ENCODE measurements around the gene ICE2.

ICE2 gene, protein sequence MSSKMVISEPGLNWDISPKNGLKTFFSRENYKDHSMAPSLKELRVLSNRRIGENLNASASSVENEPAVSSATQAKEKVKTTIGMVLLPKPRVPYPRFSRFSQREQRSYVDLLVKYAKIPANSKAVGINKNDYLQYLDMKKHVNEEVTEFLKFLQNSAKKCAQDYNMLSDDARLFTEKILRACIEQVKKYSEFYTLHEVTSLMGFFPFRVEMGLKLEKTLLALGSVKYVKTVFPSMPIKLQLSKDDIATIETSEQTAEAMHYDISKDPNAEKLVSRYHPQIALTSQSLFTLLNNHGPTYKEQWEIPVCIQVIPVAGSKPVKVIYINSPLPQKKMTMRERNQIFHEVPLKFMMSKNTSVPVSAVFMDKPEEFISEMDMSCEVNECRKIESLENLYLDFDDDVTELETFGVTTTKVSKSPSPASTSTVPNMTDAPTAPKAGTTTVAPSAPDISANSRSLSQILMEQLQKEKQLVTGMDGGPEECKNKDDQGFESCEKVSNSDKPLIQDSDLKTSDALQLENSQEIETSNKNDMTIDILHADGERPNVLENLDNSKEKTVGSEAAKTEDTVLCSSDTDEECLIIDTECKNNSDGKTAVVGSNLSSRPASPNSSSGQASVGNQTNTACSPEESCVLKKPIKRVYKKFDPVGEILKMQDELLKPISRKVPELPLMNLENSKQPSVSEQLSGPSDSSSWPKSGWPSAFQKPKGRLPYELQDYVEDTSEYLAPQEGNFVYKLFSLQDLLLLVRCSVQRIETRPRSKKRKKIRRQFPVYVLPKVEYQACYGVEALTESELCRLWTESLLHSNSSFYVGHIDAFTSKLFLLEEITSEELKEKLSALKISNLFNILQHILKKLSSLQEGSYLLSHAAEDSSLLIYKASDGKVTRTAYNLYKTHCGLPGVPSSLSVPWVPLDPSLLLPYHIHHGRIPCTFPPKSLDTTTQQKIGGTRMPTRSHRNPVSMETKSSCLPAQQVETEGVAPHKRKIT

DNA sequence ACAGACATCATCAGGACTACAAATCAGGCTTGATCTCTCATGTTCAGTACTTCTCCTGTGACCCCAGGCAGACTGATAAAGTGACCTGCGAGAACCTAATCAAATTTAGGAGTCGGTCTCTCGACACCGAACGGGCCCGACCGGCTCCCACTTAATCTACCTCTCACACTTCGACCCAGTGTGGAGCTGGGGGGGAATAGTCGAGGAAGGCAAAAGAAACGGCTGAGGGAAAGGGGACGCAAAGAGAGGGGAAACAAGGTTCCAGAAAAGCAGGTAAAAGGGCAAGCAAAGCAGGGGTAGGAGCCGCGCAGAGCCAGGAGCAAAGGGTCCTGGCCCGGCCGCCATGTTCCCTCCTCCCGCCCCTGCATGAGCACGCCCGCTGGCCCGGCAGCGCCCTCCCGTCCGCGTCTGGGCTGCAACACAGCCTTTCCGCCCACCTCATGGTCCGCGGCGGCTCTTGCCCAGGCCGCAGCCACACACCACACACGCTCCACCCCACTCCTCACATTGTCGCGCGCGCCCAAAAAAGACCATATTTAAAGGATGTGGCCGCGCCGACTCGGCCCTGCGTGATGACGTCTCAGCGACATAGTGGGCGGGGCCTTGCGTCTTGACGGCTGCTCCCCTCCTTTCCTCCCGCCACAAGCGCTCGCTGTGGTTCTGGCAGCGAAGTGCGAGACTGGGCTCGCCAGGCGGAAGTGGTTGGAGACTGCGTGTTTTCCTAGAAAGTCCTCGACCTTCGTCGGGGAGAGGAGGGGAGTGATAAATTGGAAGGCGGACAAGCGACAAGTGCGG is at the start of gene ICE2:
ICE2 (minus strand) TSS at position 577 of the 795 bp plus-strand sequence. CDS start 1,165 bp downstream, outside the sequence.
- peaks cover 3% of the 10 kb centered on the region for H3K4me1 ChIP-seq
- TF ChIP-seq, protein P1, sequence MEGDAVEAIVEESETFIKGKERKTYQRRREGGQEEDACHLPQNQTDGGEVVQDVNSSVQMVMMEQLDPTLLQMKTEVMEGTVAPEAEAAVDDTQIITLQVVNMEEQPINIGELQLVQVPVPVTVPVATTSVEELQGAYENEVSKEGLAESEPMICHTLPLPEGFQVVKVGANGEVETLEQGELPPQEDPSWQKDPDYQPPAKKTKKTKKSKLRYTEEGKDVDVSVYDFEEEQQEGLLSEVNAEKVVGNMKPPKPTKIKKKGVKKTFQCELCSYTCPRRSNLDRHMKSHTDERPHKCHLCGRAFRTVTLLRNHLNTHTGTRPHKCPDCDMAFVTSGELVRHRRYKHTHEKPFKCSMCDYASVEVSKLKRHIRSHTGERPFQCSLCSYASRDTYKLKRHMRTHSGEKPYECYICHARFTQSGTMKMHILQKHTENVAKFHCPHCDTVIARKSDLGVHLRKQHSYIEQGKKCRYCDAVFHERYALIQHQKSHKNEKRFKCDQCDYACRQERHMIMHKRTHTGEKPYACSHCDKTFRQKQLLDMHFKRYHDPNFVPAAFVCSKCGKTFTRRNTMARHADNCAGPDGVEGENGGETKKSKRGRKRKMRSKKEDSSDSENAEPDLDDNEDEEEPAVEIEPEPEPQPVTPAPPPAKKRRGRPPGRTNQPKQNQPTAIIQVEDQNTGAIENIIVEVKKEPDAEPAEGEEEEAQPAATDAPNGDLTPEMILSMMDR (IDR thresholded peaks at IDR 0.05) = no peak

DNA sequence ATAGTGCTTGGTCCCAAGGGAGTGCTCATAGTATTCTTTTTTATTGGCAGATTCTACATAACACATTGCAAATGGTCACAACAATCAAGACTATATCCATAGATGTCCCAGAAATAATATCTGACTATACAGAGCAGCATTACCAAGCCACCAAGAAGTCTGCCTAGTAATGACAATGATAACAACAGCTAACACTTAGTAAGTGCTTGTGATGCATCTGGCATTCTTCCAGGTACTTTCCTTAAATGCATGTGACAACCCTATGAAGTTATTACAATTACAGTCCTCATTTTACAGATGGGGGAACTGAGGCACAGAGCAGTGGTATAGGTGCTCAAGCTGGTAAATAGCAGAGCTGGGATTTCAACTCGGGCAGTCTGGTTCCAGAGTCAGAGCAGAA is 49.6 kb upstream of the ICE2 start:
- Histone ChIP-seq H2AFZ (no peak overlapping the region), H3K4me1 (peaks cover 6% of the 10 kb centered on the region), H3K79me2 (no peaks in the 10 kb centered on the region), H3K4me3 (ENCODE audit: low read depth, low read length) (no peak overlapping the region), H3K9me3 (ENCODE audit: control insufficient read depth, low read length) (no peaks in the 10 kb centered on the region), H3K4me2 (ENCODE audit: low read length) (no peak overlapping the region), H3K27me3 (ENCODE audit: control insufficient read depth, insufficient read depth, low read length) (no peaks in the 10 kb centered on the region), H3K9ac (no peak overlapping the region), H3K36me3 (ENCODE audit: control insufficient read depth, insufficient read depth, low read length) (no peaks in the 10 kb centered on the region), H3K27ac (no peak overlapping the region)
- TF ChIP-seq, protein P1 (IDR thresholded peaks at IDR 0.05) = no peak

More for the DNA sequence above, at the start of gene ICE2:
- H3K9me3 ChIP-seq (ENCODE audit: control insufficient read depth, low read length) = no peaks in the 10 kb centered on the region
- peak within 1 kb of the TSS; percentile 75 for H3K4me2 ChIP-seq (ENCODE audit: low read length)
- peak within 1 kb of the TSS; percentile 72 for H3K4me3 ChIP-seq (ENCODE audit: low read depth, low read length)
- no peaks in the 10 kb centered on the region for H3K36me3 ChIP-seq (ENCODE audit: control insufficient read depth, insufficient read depth, low read length)
- peak within 1 kb of the TSS; percentile 97 for H3K27ac ChIP-seq
- H3K27me3 ChIP-seq (ENCODE audit: control insufficient read depth, insufficient read depth, low read length) = no peaks in the 10 kb centered on the region
- peak within 1 kb of the TSS; percentile 59 for H3K9ac ChIP-seq
- H2AFZ ChIP-seq = peak within 1 kb of the TSS; percentile 76
- H3K79me2 ChIP-seq = peaks cover 10% of the 10 kb centered on the region

DNA sequence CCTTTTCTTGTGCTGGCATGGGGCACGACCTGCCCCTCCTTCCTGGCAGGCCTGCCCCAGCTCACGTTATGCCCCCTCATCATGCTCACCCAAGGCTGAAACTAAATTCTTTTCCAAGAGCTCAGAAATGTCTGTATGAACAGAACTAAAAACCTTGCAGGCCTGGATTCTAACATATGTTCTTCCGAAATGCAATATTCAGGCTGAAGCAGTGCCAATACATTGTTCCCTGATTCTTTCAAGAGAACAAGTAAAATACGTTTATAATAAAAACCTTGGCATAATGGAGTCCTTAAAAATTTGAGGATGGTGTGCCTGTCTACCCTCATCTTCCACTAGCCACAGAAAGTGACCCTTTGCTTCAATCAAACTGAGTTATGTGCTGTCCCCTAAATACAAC is 48.5 kb upstream of the ICE2 start:
- Histone ChIP-seq H3K27ac (peak overlapping the region; percentile 38), H3K4me1 (peaks cover 3% of the 10 kb centered on the region), H3K4me3 (ENCODE audit: low read depth, low read length) (no peak overlapping the region), H3K79me2 (peaks cover under 1% of the 10 kb centered on the region), H3K4me2 (ENCODE audit: low read length) (no peak overlapping the region), H3K9ac (no peak overlapping the region), H3K9me3 (ENCODE audit: control insufficient read depth, low read length) (no peaks in the 10 kb centered on the region), H3K27me3 (ENCODE audit: control insufficient read depth, insufficient read depth, low read length) (no peaks in the 10 kb centered on the region), H3K36me3 (ENCODE audit: control insufficient read depth, insufficient read depth, low read length) (no peaks in the 10 kb centered on the region), H2AFZ (no peak overlapping the region)
- TF ChIP-seq, protein P1 (IDR thresholded peaks at IDR 0.05) = no peak

DNA sequence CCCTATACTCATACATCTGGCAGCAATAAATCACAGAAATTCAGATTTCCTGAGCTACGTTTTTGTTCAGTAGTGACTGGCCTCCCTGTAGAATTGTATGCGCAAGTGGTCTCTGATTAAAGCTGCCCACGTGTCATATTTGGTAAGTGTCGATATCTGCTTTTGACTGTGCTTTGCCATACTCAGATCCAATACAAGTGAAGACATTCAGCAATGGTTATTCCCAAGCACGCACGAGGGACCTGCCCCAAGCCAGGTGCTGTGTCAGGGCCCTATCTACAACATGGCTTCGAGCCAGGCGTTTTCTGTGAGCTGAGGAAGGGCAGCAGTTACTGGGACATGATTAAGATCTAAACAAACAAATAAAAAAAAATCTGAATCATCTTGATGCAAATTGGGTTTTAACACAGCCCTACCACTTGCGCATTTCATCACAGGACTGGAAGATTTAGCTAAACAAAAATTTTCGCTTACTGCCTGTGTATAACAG is 47.2 kb upstream of the ICE2 start:
- H3K4me3 ChIP-seq (ENCODE audit: low read depth, low read length) = peak overlapping the region; percentile 38
- H3K36me3 ChIP-seq (ENCODE audit: control insufficient read depth, insufficient read depth, low read length) = no peaks in the 10 kb centered on the region
- peak overlapping the region; percentile 72 for H3K27ac ChIP-seq
- H3K9ac ChIP-seq = no peak overlapping the region
- peaks cover 3% of the 10 kb centered on the region for H3K4me1 ChIP-seq
- H2AFZ ChIP-seq = no peak overlapping the region
- H3K4me2 ChIP-seq (ENCODE audit: low read length) = peak overlapping the region; percentile 51
- TF ChIP-seq, protein P1 (IDR thresholded peaks at IDR 0.05) = no peak
- no peaks in the 10 kb centered on the region for H3K9me3 ChIP-seq (ENCODE audit: control insufficient read depth, low read length)
- H3K79me2 ChIP-seq = peaks cover 7% of the 10 kb centered on the region
- H3K27me3 ChIP-seq (ENCODE audit: control insufficient read depth, insufficient read depth, low read length) = no peaks in the 10 kb centered on the region
